Measurements from ENCODE around the gene TSPEAR. TPM values are rescaled to one million over a fixed set of nuclear protein-coding genes. Genes with fewer than 3 reads are reported as not detected.
"Not testable (repeated sequence)": the region's sequence is repeated elsewhere in the genome, so short reads cannot be mapped to it uniquely, and the experiment has no call there.

The TSPEAR gene
- polyA plus RNA-seq, 6 donors from 2014 or later = not detected

GRCh38 chr21:44600118-44600978 is 111.0 kb downstream of the TSPEAR start, which contains the start of gene KRTAP10-7:
Gene KRTAP10-7 (plus strand): TSS chr21:44600597. CDS start chr21:44600622, 25 bp downstream.
- ATAC-seq (ENCODE audit: low read depth in 2 of 2); H3K4me1 Mint-ChIP-seq; H3K27ac Mint-ChIP-seq; DNase-seq; H3K4me3 Mint-ChIP-seq: not testable (repeated sequence)
- Mint-ChIP-seq H3K27me3 (peaks cover 23 to 57% (median 39%) of the 10 kb centered on the region in 3 donors), H3K9me3 (peaks cover 4 to 32% (median 7%) of the 10 kb centered on the region in 7 donors), H3K36me3 (peaks cover 0 to 11% of the 10 kb centered on the region in 2 donors)

- DNase-seq = no peak
- Mint-ChIP-seq H3K4me3 (no peak overlapping the region), H3K4me1 (no peaks in the 10 kb centered on the region), H3K9me3 (peaks cover 4 to 23% (median 7%) of the 10 kb centered on the region in 7 donors), H3K36me3 (peaks cover 0 to 11% of the 10 kb centered on the region in 2 donors), H3K27ac (no peak overlapping the region), H3K27me3 (peaks cover 14 to 51% (median 33%) of the 10 kb centered on the region in 3 donors)
- ATAC-seq (ENCODE audit: low read depth in 2 of 2) = no peak
These were observed 111.9 kb downstream of the TSPEAR start for GRCh38 chr21:44599264-44600029.

GRCh38 chr21:44598061-44598460 is 113.3 kb downstream of the TSPEAR start:
- H3K9me3 Mint-ChIP-seq = peaks cover 4 to 15% (median 7%) of the 10 kb centered on the region in 7 donors
- H3K4me3 Mint-ChIP-seq = no peak overlapping the region
- DNase-seq = no peak
- peaks cover 7 to 42% (median 30%) of the 10 kb centered on the region in 3 donors for H3K27me3 Mint-ChIP-seq
- peaks cover 0 to 11% of the 10 kb centered on the region in 2 donors for H3K36me3 Mint-ChIP-seq
- no peak overlapping the region for H3K27ac Mint-ChIP-seq
- no peaks in the 10 kb centered on the region for H3K4me1 Mint-ChIP-seq
- ATAC-seq (ENCODE audit: low read depth in 2 of 2) = no peak

GRCh38 chr21:44596068-44596725 is 115.2 kb downstream of the TSPEAR start:
- Mint-ChIP-seq H3K9me3 (peaks cover 4 to 15% (median 7%) of the 10 kb centered on the region in 7 donors), H3K4me3 (no peak overlapping the region), H3K27ac (no peak overlapping the region), H3K4me1 (no peaks in the 10 kb centered on the region), H3K36me3 (peaks cover 0 to 11% of the 10 kb centered on the region in 2 donors), H3K27me3 (peaks cover 7 to 38% (median 25%) of the 10 kb centered on the region in 3 donors)
- no peak for DNase-seq
- no peak for ATAC-seq (ENCODE audit: low read depth in 2 of 2)

- Mint-ChIP-seq H3K4me3 (no peak overlapping the region), H3K9me3 (peaks cover 4 to 15% (median 7%) of the 10 kb centered on the region in 7 donors), H3K36me3 (peaks cover 0 to 11% of the 10 kb centered on the region in 2 donors), H3K4me1 (no peaks in the 10 kb centered on the region), H3K27ac (no peak overlapping the region), H3K27me3 (peaks cover 7 to 37% (median 31%) of the 10 kb centered on the region in 3 donors)
- ATAC-seq (ENCODE audit: low read depth in 2 of 2) (no peak), DNase-seq (no peak)
These were observed 115.8 kb downstream of the TSPEAR start for GRCh38 chr21:44595524-44595923.

- Mint-ChIP-seq H3K27ac (peak overlapping the region in 1 of 6 donors; percentile 44), H3K9me3 (peaks cover 4 to 15% (median 7%) of the 10 kb centered on the region in 7 donors), H3K4me1 (no peaks in the 10 kb centered on the region), H3K27me3 (peaks cover 7 to 41% (median 41%) of the 10 kb centered on the region in 3 donors), H3K4me3 (peak overlapping the region in 1 of 8 donors; percentile 26), H3K36me3 (peaks cover 0 to 11% of the 10 kb centered on the region in 2 donors)
- DNase-seq (no peak), ATAC-seq (ENCODE audit: low read depth in 2 of 2) (no peak)
These were observed 116.9 kb downstream of the TSPEAR start for GRCh38 chr21:44594406-44594916.

GRCh38 chr21:44593598-44594405 is 117.6 kb downstream of the TSPEAR start:
- Mint-ChIP-seq H3K4me3 (no peak overlapping the region), H3K27me3 (peaks cover 9 to 42% (median 41%) of the 10 kb centered on the region in 3 donors), H3K9me3 (peaks cover 4 to 10% (median 5%) of the 10 kb centered on the region in 7 donors), H3K27ac (peak overlapping the region in 2 of 6 donors; percentile 7 to 12), H3K4me1 (no peaks in the 10 kb centered on the region), H3K36me3 (peaks cover 0 to 9% of the 10 kb centered on the region in 2 donors)
- ATAC-seq (ENCODE audit: low read depth in 2 of 2) = no peak
- no peak for DNase-seq

- Mint-ChIP-seq H3K4me3 (no peak within 1 kb of the TSS), H3K9me3 (peaks cover 0 to 2% (median 0%) of the 10 kb centered on the region in 7 donors), H3K27me3 (peaks cover 3 to 38% (median 30%) of the 10 kb centered on the region in 3 donors), H3K36me3 (no peaks in the 10 kb centered on the region), H3K4me1 (no peaks in the 10 kb centered on the region), H3K27ac (no peak within 1 kb of the TSS)
- ATAC-seq (ENCODE audit: low read depth in 2 of 2) (no peak), DNase-seq (no peak)
These were observed 118.7 kb downstream of the TSPEAR start, which contains the start of gene KRTAP10-6 for GRCh38 chr21:44592446-44593311. Gene KRTAP10-6 (minus strand): TSS chr21:44592505. CDS start chr21:44592484, 21 bp downstream.

- not testable (repeated sequence) for H3K36me3 Mint-ChIP-seq; H3K9me3 Mint-ChIP-seq; DNase-seq; H3K4me3 Mint-ChIP-seq; H3K27ac Mint-ChIP-seq; ATAC-seq (ENCODE audit: low read depth in 2 of 2); H3K4me1 Mint-ChIP-seq
- peaks cover 12 to 46% (median 34%) of the 10 kb centered on the region in 3 donors for H3K27me3 Mint-ChIP-seq
These were observed 119.6 kb downstream of the TSPEAR start for GRCh38 chr21:44591801-44592130.

GRCh38 chr21:44590897-44591800 is 120.2 kb downstream of the TSPEAR start:
- H3K27me3 Mint-ChIP-seq = peaks cover 17 to 52% (median 40%) of the 10 kb centered on the region in 3 donors
- DNase-seq; H3K27ac Mint-ChIP-seq; H3K36me3 Mint-ChIP-seq; H3K9me3 Mint-ChIP-seq; H3K4me3 Mint-ChIP-seq; ATAC-seq (ENCODE audit: low read depth in 2 of 2); H3K4me1 Mint-ChIP-seq: not testable (repeated sequence)

- DNase-seq = no peak
- no peak overlapping the region for H3K4me3 Mint-ChIP-seq
- ATAC-seq (ENCODE audit: low read depth in 2 of 2) = no peak
- H3K27ac Mint-ChIP-seq = no peak overlapping the region
- H3K4me1 Mint-ChIP-seq = no peaks in the 10 kb centered on the region
- H3K36me3 Mint-ChIP-seq = peaks cover 0 to 7% of the 10 kb centered on the region in 2 donors
- peaks cover 0 to 5% (median 2%) of the 10 kb centered on the region in 7 donors for H3K9me3 Mint-ChIP-seq
- peaks cover 25 to 60% (median 48%) of the 10 kb centered on the region in 3 donors for H3K27me3 Mint-ChIP-seq
These were observed 121.1 kb downstream of the TSPEAR start for GRCh38 chr21:44590311-44590721.
